Brain microvascular endothelial cell (primary cell): ENCODE measurements around the gene TTC16.
"Not testable (repeated sequence)": the region's sequence is repeated elsewhere in the genome, so short reads cannot be mapped to it uniquely, and the experiment has no call there.

Source experiments
- DNase-seq: peaks from one replicate; pipeline ENCODE4 v3.0.0-alpha.2; 2020
- H3K27ac ChIP-seq: fragments of 250-450 bp; sonication (Bioruptor Pico); 2 replicates; pipeline ENCODE4 v1.5.1; 2020; ENCODE audit warnings: mild to moderate bottlenecking, moderate library complexity
- H3K27me3 ChIP-seq: fragments of 250-450 bp; sonication (Bioruptor Pico); replicated peaks from 2 replicates; pipeline ENCODE4 v1.5.1; 2020; ENCODE audit warnings: mild to moderate bottlenecking
- H3K36me3 ChIP-seq: fragments of 250-450 bp; sonication (Bioruptor Pico); replicated peaks from 2 replicates; pipeline ENCODE4 v1.5.1; 2020; ENCODE audit warnings: mild to moderate bottlenecking
- H3K4me3 ChIP-seq: 2 replicates; pipeline ENCODE4 v1.5.1; 2011; ENCODE audit warnings: low read depth, mild to moderate bottlenecking, control low read depth, low read length, moderate library complexity
- CTCF ChIP-seq: IDR thresholded peaks from 2 replicates; pipeline ENCODE4 v1.5.1; 2011; ENCODE audit warnings: low read depth, mild to moderate bottlenecking, moderate library complexity, low read length, control low read depth, inconsistent platforms; ENCODE audit errors: missing control alignments
- in situ Hi-C: cut with HindIII; loops from 2 replicates; pipeline ENCODE4 v1.10.0; 2017; ENCODE audit warnings: low sequenced_read_pairs, low pct_ligation_motif_present

TTC16 gene

GRCh38 chr9:127753148-127753547, 37.3 kb downstream of the TTC16 start:
- no peaks in the 10 kb centered on the region for H3K36me3 ChIP-seq
- no peak for DNase-seq
- no peak for TF ChIP-seq CTCF
- H3K4me3 ChIP-seq: no peak overlapping the region
- in situ Hi-C loops: loop anchor here (25.0 kb wide), 1 partner anchor 109 kb away; the partner anchor contains the start of gene ENG
- H3K27me3 ChIP-seq: no peaks in the 10 kb centered on the region
- H3K27ac ChIP-seq: no peak overlapping the region

- in situ Hi-C loops: loop anchor here (25.0 kb wide), 1 partner anchor 109 kb away; the partner anchor contains the start of gene ENG
Observed at GRCh38 chr9:127753622-127754021, 37.7 kb downstream of the TTC16 start.

GRCh38 chr9:127754099-127755060, 38.5 kb downstream of the TTC16 start:
- H3K36me3 ChIP-seq: no peaks in the 10 kb centered on the region
- in situ Hi-C loops: loop anchor here (25.0 kb wide), 1 partner anchor 108 kb away; the partner anchor contains the start of gene ENG
- no peak overlapping the region for H3K4me3 ChIP-seq
- no peaks in the 10 kb centered on the region for H3K27me3 ChIP-seq
- TF ChIP-seq CTCF: no peak
- H3K27ac ChIP-seq: no peak overlapping the region
- no peak for DNase-seq

More at GRCh38 chr9:127753622-127754021, 37.7 kb downstream of the TTC16 start:
- no peak for DNase-seq
- H3K36me3 ChIP-seq: no peaks in the 10 kb centered on the region
- H3K4me3 ChIP-seq: no peak overlapping the region
- no peak for TF ChIP-seq CTCF
- H3K27ac ChIP-seq: no peak overlapping the region
- H3K27me3 ChIP-seq: no peaks in the 10 kb centered on the region

GRCh38 chr9:127755061-127756060, 39.5 kb downstream of the TTC16 start:
- in situ Hi-C loops: loop anchor here (25.0 kb wide), 1 partner anchor 107 kb away; the partner anchor contains the start of gene ENG
- Histone ChIP-seq H3K36me3 (no peaks in the 10 kb centered on the region), H3K4me3 (no peak overlapping the region), H3K27ac (no peak overlapping the region), H3K27me3 (no peaks in the 10 kb centered on the region)
- no peak for DNase-seq
- no peak for TF ChIP-seq CTCF

- H3K27ac ChIP-seq: no peak overlapping the region
- H3K4me3 ChIP-seq: no peak overlapping the region
- DNase-seq: no peak
- TF ChIP-seq CTCF: no peak
- in situ Hi-C loops: loop anchor here (25.0 kb wide), 1 partner anchor 106 kb away; the partner anchor contains the start of gene ENG
- H3K36me3 ChIP-seq: no peaks in the 10 kb centered on the region
- H3K27me3 ChIP-seq: no peaks in the 10 kb centered on the region
Observed at GRCh38 chr9:127756233-127756632, 40.4 kb downstream of the TTC16 start.

- not testable (repeated sequence) for H3K27ac ChIP-seq, H3K27me3 ChIP-seq, DNase-seq, H3K4me3 ChIP-seq, H3K36me3 ChIP-seq
- in situ Hi-C loops: loop anchor here (25.0 kb wide), 1 partner anchor 106 kb away; the partner anchor contains the start of gene ENG
Observed at GRCh38 chr9:127756776-127757175, 40.9 kb downstream of the TTC16 start.
